ENCODE data around the gene STRADB. TPM values are rescaled to one million over a fixed set of nuclear protein-coding genes. Genes with fewer than 3 reads are reported as not detected.
"Not testable (repeated sequence)": the region's sequence is repeated elsewhere in the genome, so short reads cannot be mapped to it uniquely, and the experiment has no call there.

The STRADB gene
- total RNA-seq, 1 experiment from 2014 or later = 40.5 TPM

GRCh38 chr2:201483342-201483741 lies 31.8 kb downstream of the STRADB start:
- Histone ChIP-seq H4K91ac (ENCODE audit: insufficient read length, low read depth, low read length) (no peak overlapping the region), H3K79me1 (ENCODE audit: insufficient read depth, low read depth, low read length, poor library complexity, severe bottlenecking) (no peaks in the 10 kb centered on the region), H2BK120ac (ENCODE audit: low read depth, low read length, poor library complexity, severe bottlenecking) (no peak overlapping the region), H3K9ac (ENCODE audit: extremely low read depth, insufficient read length, low read length) (no peak overlapping the region), H3K4ac (ENCODE audit: low read depth, low read length) (no peak overlapping the region; the same call in 1 of the 2 replicates), H3K4me1 (ENCODE audit: insufficient read depth, low read length) (no peaks in the 10 kb centered on the region; the same call in 1 of the 2 replicates), H2BK12ac (ENCODE audit: insufficient read length, low read depth, low read length) (no peak overlapping the region), H2BK15ac (ENCODE audit: low read depth, low read length) (no peak overlapping the region), H3K79me2 (ENCODE audit: insufficient read depth, low read length) (no peaks in the 10 kb centered on the region), H4K8ac (replicated peaks; ENCODE audit: insufficient read length, low read depth, low read length) (no peak overlapping the region), H2AK5ac (ENCODE audit: insufficient read length, low read length) (no peak overlapping the region), H3K23ac (ENCODE audit: insufficient read length, low read depth, low read length) (no peak overlapping the region), H3K23me2 (ENCODE audit: insufficient read length, low read depth, low read length, poor library complexity, severe bottlenecking) (no peaks in the 10 kb centered on the region), H2BK20ac (ENCODE audit: low read depth, low read length, poor library complexity, severe bottlenecking) (no peak overlapping the region), H2AFZ (ENCODE audit: low read length) (no peak overlapping the region), H3K27ac (ENCODE audit: insufficient read length, low read depth, low read length) (peak overlapping the region; percentile 65), H3K4me2 (ENCODE audit: insufficient read depth, insufficient read length, low read length) (peak overlapping the region; percentile 16), H3T11ph (ENCODE audit: low read length) (no peak overlapping the region), H4K5ac (ENCODE audit: insufficient read length, low read depth, low read length) (peak overlapping the region; percentile 87), H3K27me3 (ENCODE audit: insufficient read depth, low read length) (no peaks in the 10 kb centered on the region), H3K14ac (ENCODE audit: insufficient read depth, low read length) (no peak overlapping the region), H2BK5ac (ENCODE audit: insufficient read length, low read length) (no peak overlapping the region), H3K56ac (ENCODE audit: insufficient read length, low read depth, low read length) (no peak overlapping the region), H4K20me1 (ENCODE audit: control insufficient read depth, insufficient read depth, insufficient read length) (no peaks in the 10 kb centered on the region), H3K9me3 (ENCODE audit: control insufficient read depth, low read depth, low read length) (no peaks in the 10 kb centered on the region), H3K18ac (ENCODE audit: insufficient read length, low read depth, low read length) (no peak overlapping the region)
- Mint-ChIP-seq H3K4me1 (peaks cover 6 to 8% of the 10 kb centered on the region in 2 experiments), H3K9me3 (peaks cover 2 to 3% of the 10 kb centered on the region in 2 experiments; a peak in 3 of 5 replicates), H3K27me3 (ENCODE audit: low read depth) (no peaks in the 10 kb centered on the region), H3K4me3 (no peak overlapping the region), H3K36me3 (ENCODE audit: insufficient read depth in 1 of 3, low read depth in 3 of 3) (peaks cover 11 to 24% (median 15%) of the 10 kb centered on the region in 3 experiments), H3K27ac (peak overlapping the region in 2 of 3 experiments; percentile 12 to 76; a peak in 4 of 7 replicates)
- TF ChIP-seq, protein P1, sequence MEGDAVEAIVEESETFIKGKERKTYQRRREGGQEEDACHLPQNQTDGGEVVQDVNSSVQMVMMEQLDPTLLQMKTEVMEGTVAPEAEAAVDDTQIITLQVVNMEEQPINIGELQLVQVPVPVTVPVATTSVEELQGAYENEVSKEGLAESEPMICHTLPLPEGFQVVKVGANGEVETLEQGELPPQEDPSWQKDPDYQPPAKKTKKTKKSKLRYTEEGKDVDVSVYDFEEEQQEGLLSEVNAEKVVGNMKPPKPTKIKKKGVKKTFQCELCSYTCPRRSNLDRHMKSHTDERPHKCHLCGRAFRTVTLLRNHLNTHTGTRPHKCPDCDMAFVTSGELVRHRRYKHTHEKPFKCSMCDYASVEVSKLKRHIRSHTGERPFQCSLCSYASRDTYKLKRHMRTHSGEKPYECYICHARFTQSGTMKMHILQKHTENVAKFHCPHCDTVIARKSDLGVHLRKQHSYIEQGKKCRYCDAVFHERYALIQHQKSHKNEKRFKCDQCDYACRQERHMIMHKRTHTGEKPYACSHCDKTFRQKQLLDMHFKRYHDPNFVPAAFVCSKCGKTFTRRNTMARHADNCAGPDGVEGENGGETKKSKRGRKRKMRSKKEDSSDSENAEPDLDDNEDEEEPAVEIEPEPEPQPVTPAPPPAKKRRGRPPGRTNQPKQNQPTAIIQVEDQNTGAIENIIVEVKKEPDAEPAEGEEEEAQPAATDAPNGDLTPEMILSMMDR (conservative IDR thresholded peaks at IDR 0.05) = no peak
- no CpG with 5 or more reads among the region's 1 CpG for WGBS (ENCODE audit: extremely low coverage, insufficient read length, low lambda C conversion rate)
- DNase-seq = no peak

DNA sequence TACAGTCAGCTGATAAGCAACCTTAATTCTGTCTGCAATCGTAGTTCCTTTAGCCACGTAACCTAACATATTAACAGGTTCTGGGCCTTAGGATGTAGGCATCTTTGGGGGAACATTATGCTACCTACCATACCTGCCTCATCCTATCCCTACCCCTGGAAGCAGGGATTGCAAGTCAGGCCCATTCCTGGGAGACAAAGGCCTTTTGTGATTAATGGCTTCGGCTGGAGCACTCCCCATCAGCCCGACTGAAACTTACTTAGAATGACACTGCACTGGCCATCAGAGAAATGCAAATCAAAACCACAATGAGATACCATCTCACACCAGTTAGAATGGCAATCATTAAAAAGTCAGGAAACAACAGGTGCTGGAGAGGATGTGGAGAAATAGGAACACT lies 32.2 kb downstream of the STRADB start:
- Mint-ChIP-seq H3K36me3 (ENCODE audit: insufficient read depth in 1 of 3, low read depth in 3 of 3) (peaks cover 8 to 21% (median 11%) of the 10 kb centered on the region in 3 experiments), H3K27ac (peak overlapping the region in 2 of 3 experiments; percentile 76 to 93; a peak in 5 of 7 replicates)
- not testable (repeated sequence) for H3K23ac ChIP-seq (ENCODE audit: insufficient read length, low read depth, low read length); H2AK5ac ChIP-seq (ENCODE audit: insufficient read length, low read length); H2AFZ ChIP-seq (ENCODE audit: low read length); H2BK12ac ChIP-seq (ENCODE audit: insufficient read length, low read depth, low read length); H3K27me3 Mint-ChIP-seq (ENCODE audit: low read depth); H3K23me2 ChIP-seq (ENCODE audit: insufficient read length, low read depth, low read length, poor library complexity, severe bottlenecking); H4K8ac ChIP-seq (replicated peaks; ENCODE audit: insufficient read length, low read depth, low read length); H4K91ac ChIP-seq (ENCODE audit: insufficient read length, low read depth, low read length); H3K4ac ChIP-seq (ENCODE audit: low read depth, low read length); H3K79me1 ChIP-seq (ENCODE audit: insufficient read depth, low read depth, low read length, poor library complexity, severe bottlenecking); H3K9me3 ChIP-seq (ENCODE audit: control insufficient read depth, low read depth, low read length); H3K4me1 Mint-ChIP-seq; H2BK20ac ChIP-seq (ENCODE audit: low read depth, low read length, poor library complexity, severe bottlenecking); H3K27me3 ChIP-seq (ENCODE audit: insufficient read depth, low read length); H3K9ac ChIP-seq (ENCODE audit: extremely low read depth, insufficient read length, low read length); H3K4me3 Mint-ChIP-seq; H3K79me2 ChIP-seq (ENCODE audit: insufficient read depth, low read length); H3T11ph ChIP-seq (ENCODE audit: low read length); H3K4me1 ChIP-seq (ENCODE audit: insufficient read depth, low read length); H2BK15ac ChIP-seq (ENCODE audit: low read depth, low read length); H3K14ac ChIP-seq (ENCODE audit: insufficient read depth, low read length); H2BK5ac ChIP-seq (ENCODE audit: insufficient read length, low read length); H3K9me3 Mint-ChIP-seq; H3K56ac ChIP-seq (ENCODE audit: insufficient read length, low read depth, low read length); H3K18ac ChIP-seq (ENCODE audit: insufficient read length, low read depth, low read length); H2BK120ac ChIP-seq (ENCODE audit: low read depth, low read length, poor library complexity, severe bottlenecking); H4K20me1 ChIP-seq (ENCODE audit: control insufficient read depth, insufficient read depth, insufficient read length)
- no CpG with 5 or more reads among the region's 4 CpGs for WGBS (ENCODE audit: extremely low coverage, insufficient read length, low lambda C conversion rate)
- H3K4me2 ChIP-seq (ENCODE audit: insufficient read depth, insufficient read length, low read length) = peak overlapping the region; percentile 16
- peak overlapping the region; percentile 65 for H3K27ac ChIP-seq (ENCODE audit: insufficient read length, low read depth, low read length)
- H4K5ac ChIP-seq (ENCODE audit: insufficient read length, low read depth, low read length) = peak overlapping the region; percentile 87
- peak; percentile 63 for DNase-seq

Data from H9 (cell line).